Ascending aorta (tissue), 2 donors: ENCODE data around the gene MPHOSPH9. TPM values are rescaled to one million over a fixed set of nuclear protein-coding genes. Genes with fewer than 3 reads are reported as not detected.

Experiments
- DNase-seq, 2 donors: peaks; one replicate each; pipeline ENCODE4 v3.0.0-alpha.2; 2019; ENCODE audit warnings: low spot score in 2 of 2
- H3K27ac ChIP-seq, 2 donors: fragments of 200-600 bp; sonication (generic); one replicate each; pipeline ENCODE4 v1.5.1; 2016 to 2017; ENCODE audit warnings: mild to moderate bottlenecking in 1 of 2
- H3K27me3 ChIP-seq: fragments of 200-600 bp; sonication (generic); one replicate; pipeline ENCODE4 v1.5.1; 2017
- H3K36me3 ChIP-seq, 2 donors: fragments of 200-600 bp; sonication (generic); one replicate each; pipeline ENCODE4 v1.5.1; 2016
- H3K4me1 ChIP-seq, 2 donors: fragments of 200-600 bp; sonication (generic); one replicate each; pipeline ENCODE4 v1.5.1; 2016 to 2017; ENCODE audit warnings: mild to moderate bottlenecking in 1 of 2
- H3K4me3 ChIP-seq, 2 donors: fragments of 200-600 bp; sonication (generic); one replicate each; pipeline ENCODE4 v1.5.1; 2016 to 2017; ENCODE audit warnings: mild to moderate bottlenecking in 1 of 2
- H3K9me3 ChIP-seq, 2 donors: fragments of 200-600 bp; sonication (generic); one replicate each; pipeline ENCODE4 v1.5.1; 2016
- CTCF ChIP-seq, 3 experiments: fragments of 200-600 bp in 2 of 3; fragments of 450-650 bp in 1 of 3; sonication (generic) in 2 of 3; IDR thresholded peaks; one replicate each; pipeline ENCODE4 v1.5.1; 2016 to 2019; ENCODE audit warnings: antibody characterized with exemption in 3 of 3, mild to moderate bottlenecking in 1 of 3, moderate library complexity in 1 of 3
- intact Hi-C: fragments of 100-400 bp; cut with DNase I; formaldehyde crosslinking; loops from one replicate; pipeline ENCODE4 v1.15.1; 2023
- total RNA-seq: library from RNA; depleted of rRNA; stranded (reverse); fragments of >200 nt; gene quantifications from one replicate; pipeline ENCODE4 v1.1.0, GENCODE V29; 2016

MPHOSPH9 gene
- total RNA-seq, 1 donor from 2014 or later, result 21.6 TPM

DNA sequence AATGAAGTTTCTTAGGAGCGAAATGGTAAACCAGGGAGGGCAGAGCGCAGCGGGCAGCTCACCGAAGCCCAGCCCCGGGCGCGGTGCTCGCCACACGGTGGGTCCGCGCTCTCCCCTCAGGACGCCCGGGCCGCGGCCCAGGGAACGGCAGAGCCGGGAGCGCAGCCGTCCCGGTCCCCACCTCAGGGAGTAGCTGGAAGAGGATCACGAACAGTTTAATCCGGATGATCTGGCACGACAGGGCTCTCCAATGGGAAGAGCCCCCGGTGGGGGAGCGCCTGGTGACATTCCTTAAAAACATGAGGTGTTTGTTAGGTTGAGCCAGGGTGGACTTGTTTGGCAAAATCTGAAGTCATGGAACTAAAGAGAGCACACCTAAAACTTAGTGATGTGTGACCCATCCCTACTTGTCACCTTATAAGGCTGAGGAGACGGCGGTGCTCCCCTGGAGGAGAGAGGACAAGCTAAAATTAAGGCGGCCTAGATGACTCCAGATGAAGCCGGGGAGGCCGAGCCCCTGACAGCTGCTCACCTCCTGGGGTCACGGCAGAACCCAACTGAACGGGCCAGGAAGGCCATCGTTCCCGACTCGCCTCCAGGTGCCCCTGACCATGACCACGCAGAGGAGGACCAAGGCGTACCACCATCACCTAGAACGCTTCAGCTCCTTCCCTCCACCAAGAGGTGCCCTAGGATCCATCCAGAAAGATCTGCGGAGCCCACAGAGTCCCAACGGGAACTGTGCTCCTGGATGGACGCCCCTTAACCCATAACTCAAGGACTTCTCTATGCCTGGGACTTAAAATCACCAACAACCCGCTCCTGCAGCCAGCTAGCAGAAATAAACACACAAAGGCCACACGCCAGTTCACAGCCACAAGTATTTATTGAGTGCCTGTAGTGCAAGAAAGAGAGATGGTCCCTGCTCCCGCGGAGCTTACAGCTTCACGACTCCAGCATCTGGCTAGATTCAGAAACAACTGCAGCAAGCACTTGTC is 81.2 kb downstream of the MPHOSPH9 start:
- no peaks in the 10 kb centered on the region for H3K36me3 ChIP-seq
- H3K4me3 ChIP-seq, result peak overlapping the region; percentile 82 to 90
- intact Hi-C loops, result loop anchor here (1.0 to 2.0 kb wide), 4 partner anchors 37 to 108 kb away; partner anchors contain the start of genes MPHOSPH9 and MTRFR
- no peak for DNase-seq
- H3K27me3 ChIP-seq, result no peaks in the 10 kb centered on the region
- peaks cover 2 to 18% of the 10 kb centered on the region in 2 donors for H3K4me1 ChIP-seq
- no peaks in the 10 kb centered on the region for H3K9me3 ChIP-seq
- peak overlapping the region; percentile 86 to 88 for H3K27ac ChIP-seq
- TF ChIP-seq CTCF (IDR thresholded peaks at IDR 0.05), result no peak

DNA sequence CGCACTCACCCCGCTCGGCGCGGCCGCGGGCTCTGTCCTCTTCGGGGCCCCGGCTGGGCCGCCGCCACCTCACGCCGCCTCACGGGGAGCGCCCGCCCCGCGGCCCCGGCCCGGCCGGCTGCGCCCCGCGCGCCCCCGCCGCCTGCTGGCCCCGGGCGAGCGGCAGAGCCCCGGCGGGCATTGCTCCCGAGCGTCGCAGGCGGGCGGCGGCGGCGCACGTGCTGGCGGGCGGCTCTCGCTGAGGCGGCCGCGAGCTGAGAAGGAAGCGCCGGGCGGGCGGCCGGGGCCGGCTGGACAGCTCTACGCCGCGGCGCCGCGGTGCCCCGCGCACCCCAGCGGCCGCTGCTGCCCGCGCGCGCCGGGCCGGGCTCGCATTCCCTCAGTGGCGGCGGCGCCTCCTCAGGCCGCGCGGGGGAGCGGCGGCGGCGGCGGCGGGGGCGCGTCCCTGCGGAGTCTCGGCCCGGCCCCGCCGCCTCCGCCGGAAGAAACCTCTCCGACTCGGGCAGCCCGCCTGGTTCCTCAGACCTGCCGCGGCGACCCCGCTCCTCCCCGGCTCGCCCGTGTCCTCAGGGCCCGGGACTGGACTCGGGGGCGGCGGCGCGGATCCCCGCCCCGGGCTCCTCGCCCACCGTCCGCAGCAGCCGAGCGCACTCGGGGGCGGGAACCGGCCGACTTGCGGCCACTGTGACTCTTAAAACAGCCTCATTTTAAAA is 82.0 kb downstream of the MPHOSPH9 start, which contains the start of gene PITPNM2:
PITPNM2 (minus strand) TSS at position 347 of the 713 bp plus-strand sequence. CDS start 116,500 bp downstream, outside the sequence.
- Histone ChIP-seq H3K4me1 (peaks cover 2 to 18% of the 10 kb centered on the region in 2 donors), H3K36me3 (no peaks in the 10 kb centered on the region), H3K4me3 (peak within 1 kb of the TSS; percentile 82 to 90), H3K27ac (peak within 1 kb of the TSS; percentile 86 to 88), H3K9me3 (no peaks in the 10 kb centered on the region), H3K27me3 (no peaks in the 10 kb centered on the region)
- intact Hi-C loops, result loop anchor here (1.0 to 2.0 kb wide), 4 partner anchors 36 to 108 kb away; partner anchors contain the start of genes MPHOSPH9 and MTRFR
- peak in 1 of 2 donors; percentile 79 for DNase-seq
- peak in 1 of 3 experiments; percentile 56 for TF ChIP-seq CTCF (IDR thresholded peaks at IDR 0.05)

- Histone ChIP-seq H3K27me3 (no peaks in the 10 kb centered on the region), H3K27ac (peak overlapping the region; percentile 81 to 88), H3K9me3 (no peaks in the 10 kb centered on the region), H3K4me1 (peaks cover 2 to 18% of the 10 kb centered on the region in 2 donors), H3K36me3 (no peaks in the 10 kb centered on the region), H3K4me3 (peak overlapping the region; percentile 69 to 82)
- intact Hi-C loops, result loop anchor here (2.0 kb wide), 3 partner anchors 36 to 88 kb away; partner anchors contain the start of genes MPHOSPH9 and MTRFR
- DNase-seq, result peak in 1 of 2 donors; percentile 69
- TF ChIP-seq CTCF (IDR thresholded peaks at IDR 0.05), result no peak
Measured at GRCh38 chr12:123150275-123150743, 82.6 kb downstream of the MPHOSPH9 start.

DNA sequence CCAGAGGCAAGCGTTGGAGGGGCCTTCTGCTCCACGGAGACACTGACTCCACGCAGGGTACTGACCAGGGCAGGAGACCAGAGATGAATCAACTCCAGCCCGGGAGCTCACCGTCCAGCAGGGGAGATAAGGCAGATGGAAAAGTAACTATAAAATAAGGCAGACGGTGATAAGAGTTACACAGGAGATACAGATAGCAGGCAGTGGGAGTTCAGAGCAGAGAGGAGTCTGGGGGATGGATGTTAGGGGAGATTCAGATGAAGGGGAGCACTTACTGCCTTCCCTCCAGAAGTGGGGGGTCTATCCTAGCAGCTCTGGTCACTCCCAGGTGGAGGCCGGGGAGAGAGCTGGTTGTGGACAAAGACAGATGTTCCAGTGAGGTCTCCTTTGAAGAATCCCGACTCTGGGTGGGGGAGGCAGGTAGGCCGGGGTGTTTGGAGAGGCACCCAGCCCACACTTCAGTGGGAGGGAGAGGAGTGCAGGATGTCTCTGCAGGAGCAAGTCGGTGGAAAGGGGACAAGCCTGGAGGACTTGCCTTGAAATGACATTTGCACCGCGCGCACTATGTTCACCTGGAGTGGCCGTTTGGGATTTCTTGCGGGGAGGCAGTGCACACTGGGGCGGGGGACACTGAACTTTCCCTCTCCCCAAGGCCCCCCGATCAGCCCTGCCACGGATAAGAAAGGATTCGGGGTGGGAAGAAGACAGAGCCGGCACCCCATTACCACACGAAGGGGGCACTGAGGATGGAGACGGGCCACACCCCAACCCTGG is 83.3 kb downstream of the MPHOSPH9 start:
- no peaks in the 10 kb centered on the region for H3K27me3 ChIP-seq
- no peak for DNase-seq
- no peaks in the 10 kb centered on the region for H3K9me3 ChIP-seq
- intact Hi-C loops, result loop anchor here (2.0 kb wide), 3 partner anchors 35 to 87 kb away; partner anchors contain the start of genes MPHOSPH9 and MTRFR
- H3K27ac ChIP-seq, result peak overlapping the region; percentile 81 to 88
- peak overlapping the region; percentile 69 to 82 for H3K4me3 ChIP-seq
- H3K36me3 ChIP-seq, result no peaks in the 10 kb centered on the region
- peaks cover 2 to 18% of the 10 kb centered on the region in 2 donors for H3K4me1 ChIP-seq
- no peak for TF ChIP-seq CTCF (IDR thresholded peaks at IDR 0.05)
